Measurements from ENCODE around the gene ANK3. TPM values are rescaled to one million over a fixed set of nuclear protein-coding genes. Genes with fewer than 3 reads are reported as not detected.

The ANK3 gene
- polyA plus RNA-seq, 1 donor from 2014 or later, result 19.5 TPM

DNA sequence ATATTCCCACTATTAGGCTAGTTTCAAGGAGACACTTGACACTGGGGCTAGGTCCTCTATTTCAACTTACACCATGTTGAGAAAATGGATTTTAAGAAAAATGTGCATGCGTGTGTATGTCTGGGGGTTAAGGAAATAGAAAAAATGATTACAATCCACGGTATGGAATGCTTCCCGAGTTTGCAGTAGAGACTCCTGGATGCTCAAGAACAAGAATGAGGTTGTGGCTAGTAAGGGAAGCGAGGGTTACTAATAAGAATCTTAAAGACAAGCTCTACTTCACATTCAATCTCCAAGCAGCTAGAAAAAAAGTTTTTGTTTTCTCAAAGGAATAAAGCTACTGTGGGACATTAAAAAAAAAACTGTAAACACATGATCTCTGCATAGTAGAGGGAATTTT, 54.7 kb downstream of the ANK3 start:
- peaks cover 7% of the 10 kb centered on the region for H3K36me3 Mint-ChIP-seq
- H3K4me3 Mint-ChIP-seq, result no peak overlapping the region
- H3K27ac Mint-ChIP-seq, result no peak overlapping the region
- H3K9me3 Mint-ChIP-seq, result no peaks in the 10 kb centered on the region
- H3K4me1 Mint-ChIP-seq, result peaks cover 7 to 11% (median 7%) of the 10 kb centered on the region in 3 donors
- H3K27me3 Mint-ChIP-seq, result no peaks in the 10 kb centered on the region

- Mint-ChIP-seq H3K4me3 (no peak overlapping the region), H3K36me3 (peaks cover 7% of the 10 kb centered on the region), H3K27ac (no peak overlapping the region), H3K4me1 (peaks cover 7 to 16% (median 7%) of the 10 kb centered on the region in 3 donors), H3K9me3 (no peaks in the 10 kb centered on the region), H3K27me3 (no peaks in the 10 kb centered on the region)
These were observed 57.3 kb downstream of the ANK3 start for GRCh38 chr10:60332371-60332770.

DNA sequence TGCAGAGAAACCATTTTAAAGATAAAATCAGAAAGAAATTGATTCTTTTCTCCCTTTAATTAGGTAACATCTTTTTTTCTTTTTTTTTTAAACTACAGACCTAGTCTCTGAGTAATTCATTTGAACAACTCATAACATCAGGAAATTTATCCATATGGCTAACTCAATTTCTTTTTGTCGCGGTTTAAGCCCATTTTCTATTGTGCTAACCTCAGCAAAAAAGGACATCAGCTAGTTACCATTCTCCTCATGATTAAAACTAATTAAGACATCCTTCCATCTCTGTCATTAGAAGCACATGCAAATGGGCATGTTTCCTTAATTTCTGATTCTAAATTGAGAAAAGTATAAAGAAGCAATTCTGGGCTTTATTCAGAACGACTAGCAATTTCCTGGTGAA, 57.8 kb downstream of the ANK3 start:
- H3K36me3 Mint-ChIP-seq, result peaks cover 7% of the 10 kb centered on the region
- H3K27ac Mint-ChIP-seq, result no peak overlapping the region
- peaks cover 7 to 16% (median 7%) of the 10 kb centered on the region in 3 donors for H3K4me1 Mint-ChIP-seq
- no peaks in the 10 kb centered on the region for H3K27me3 Mint-ChIP-seq
- H3K9me3 Mint-ChIP-seq, result no peaks in the 10 kb centered on the region
- H3K4me3 Mint-ChIP-seq, result no peak overlapping the region

DNA sequence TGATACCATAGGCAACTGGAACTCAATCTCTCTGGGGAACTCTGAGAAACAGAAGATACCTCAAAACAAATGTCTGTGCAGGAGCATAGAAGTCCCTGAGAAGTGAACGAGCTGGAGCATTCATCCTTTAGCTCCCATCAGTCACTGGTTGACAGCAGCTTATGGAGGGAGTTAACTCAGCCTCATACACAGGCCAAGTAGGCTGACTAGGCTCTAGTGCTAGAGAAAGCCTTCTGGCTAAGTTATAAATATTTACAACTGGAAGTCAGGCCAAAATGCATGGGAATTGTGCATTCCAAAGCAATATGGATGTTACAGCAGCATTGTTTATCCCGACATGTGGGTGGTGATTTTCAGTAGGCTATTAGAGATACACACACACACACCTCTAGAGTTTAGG, 66.5 kb downstream of the ANK3 start:
- H3K9me3 Mint-ChIP-seq, result no peaks in the 10 kb centered on the region
- no peaks in the 10 kb centered on the region for H3K36me3 Mint-ChIP-seq
- H3K27ac Mint-ChIP-seq, result no peak overlapping the region
- H3K27me3 Mint-ChIP-seq, result peaks cover 1% of the 10 kb centered on the region
- peaks cover 0 to 4% (median 0%) of the 10 kb centered on the region in 3 donors for H3K4me1 Mint-ChIP-seq
- no peak overlapping the region for H3K4me3 Mint-ChIP-seq

GRCh38 chr10:60320666-60321065, 69.0 kb downstream of the ANK3 start:
- no peak overlapping the region for H3K4me3 Mint-ChIP-seq
- H3K4me1 Mint-ChIP-seq, result peaks cover 0 to 5% (median 0%) of the 10 kb centered on the region in 3 donors
- H3K27ac Mint-ChIP-seq, result no peak overlapping the region
- peaks cover 1% of the 10 kb centered on the region for H3K27me3 Mint-ChIP-seq
- no peaks in the 10 kb centered on the region for H3K36me3 Mint-ChIP-seq
- no peaks in the 10 kb centered on the region for H3K9me3 Mint-ChIP-seq

DNA sequence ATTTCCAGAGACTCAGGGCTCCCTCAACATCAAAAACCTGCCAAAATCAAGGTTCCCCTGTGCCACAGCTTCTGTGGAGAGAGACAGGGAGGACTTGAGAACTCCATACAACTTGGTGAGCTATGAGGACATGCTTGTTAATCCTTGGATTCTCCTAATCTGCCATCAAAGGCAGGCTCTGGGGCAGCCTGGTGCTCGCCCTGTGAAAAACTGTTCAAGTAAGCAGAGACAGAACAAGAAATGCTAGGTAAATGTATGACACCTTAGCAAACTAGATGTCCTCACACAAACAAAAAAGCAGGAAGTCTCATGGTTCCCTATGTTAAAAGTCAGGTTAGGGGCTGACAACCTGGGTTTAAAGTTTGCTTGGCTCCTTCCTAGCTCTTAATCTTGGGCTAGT, 73.6 kb downstream of the ANK3 start:
- Mint-ChIP-seq H3K27me3 (no peaks in the 10 kb centered on the region), H3K36me3 (no peaks in the 10 kb centered on the region), H3K9me3 (no peaks in the 10 kb centered on the region), H3K4me3 (no peak overlapping the region), H3K27ac (no peak overlapping the region), H3K4me1 (peaks cover 3 to 14% (median 8%) of the 10 kb centered on the region in 3 donors)

DNA sequence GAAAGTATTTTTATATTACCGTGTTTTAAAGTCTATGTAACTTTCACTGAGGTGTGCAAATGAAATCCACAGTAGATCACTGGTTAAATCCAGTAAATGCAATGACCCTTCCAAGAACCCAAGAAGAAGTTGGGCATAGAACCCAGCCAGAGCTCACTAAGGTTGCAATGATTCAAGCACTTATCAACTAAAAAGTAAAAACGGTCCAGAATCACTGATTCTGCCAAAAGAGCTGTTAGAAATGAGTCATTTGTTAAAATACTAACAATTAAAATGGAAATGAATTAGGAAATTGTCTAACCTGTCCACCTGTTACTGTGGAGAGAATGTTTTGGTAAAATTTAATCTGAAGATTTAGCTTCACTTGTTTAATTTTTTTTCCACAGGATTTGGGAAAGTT, 74.4 kb downstream of the ANK3 start:
- Mint-ChIP-seq H3K9me3 (no peaks in the 10 kb centered on the region), H3K4me3 (no peak overlapping the region), H3K27ac (no peak overlapping the region), H3K4me1 (peaks cover 3 to 14% (median 8%) of the 10 kb centered on the region in 3 donors), H3K36me3 (no peaks in the 10 kb centered on the region), H3K27me3 (no peaks in the 10 kb centered on the region)

GRCh38 chr10:60314069-60314940, 75.4 kb downstream of the ANK3 start:
- Mint-ChIP-seq H3K27ac (peak overlapping the region in 1 of 3 donors; percentile 77), H3K27me3 (no peaks in the 10 kb centered on the region), H3K36me3 (peaks cover 2% of the 10 kb centered on the region), H3K4me1 (peaks cover 3 to 14% (median 8%) of the 10 kb centered on the region in 3 donors), H3K4me3 (peak overlapping the region in 2 of 4 donors; percentile 0 to 5), H3K9me3 (no peaks in the 10 kb centered on the region)

GRCh38 chr10:60313589-60313952, 76.1 kb downstream of the ANK3 start:
- Mint-ChIP-seq H3K9me3 (no peaks in the 10 kb centered on the region), H3K27me3 (no peaks in the 10 kb centered on the region), H3K36me3 (peaks cover 4% of the 10 kb centered on the region), H3K4me3 (peak overlapping the region in 1 of 4 donors; percentile 5), H3K27ac (peak overlapping the region in 1 of 3 donors; percentile 77), H3K4me1 (peaks cover 3 to 14% (median 8%) of the 10 kb centered on the region in 3 donors)

DNA sequence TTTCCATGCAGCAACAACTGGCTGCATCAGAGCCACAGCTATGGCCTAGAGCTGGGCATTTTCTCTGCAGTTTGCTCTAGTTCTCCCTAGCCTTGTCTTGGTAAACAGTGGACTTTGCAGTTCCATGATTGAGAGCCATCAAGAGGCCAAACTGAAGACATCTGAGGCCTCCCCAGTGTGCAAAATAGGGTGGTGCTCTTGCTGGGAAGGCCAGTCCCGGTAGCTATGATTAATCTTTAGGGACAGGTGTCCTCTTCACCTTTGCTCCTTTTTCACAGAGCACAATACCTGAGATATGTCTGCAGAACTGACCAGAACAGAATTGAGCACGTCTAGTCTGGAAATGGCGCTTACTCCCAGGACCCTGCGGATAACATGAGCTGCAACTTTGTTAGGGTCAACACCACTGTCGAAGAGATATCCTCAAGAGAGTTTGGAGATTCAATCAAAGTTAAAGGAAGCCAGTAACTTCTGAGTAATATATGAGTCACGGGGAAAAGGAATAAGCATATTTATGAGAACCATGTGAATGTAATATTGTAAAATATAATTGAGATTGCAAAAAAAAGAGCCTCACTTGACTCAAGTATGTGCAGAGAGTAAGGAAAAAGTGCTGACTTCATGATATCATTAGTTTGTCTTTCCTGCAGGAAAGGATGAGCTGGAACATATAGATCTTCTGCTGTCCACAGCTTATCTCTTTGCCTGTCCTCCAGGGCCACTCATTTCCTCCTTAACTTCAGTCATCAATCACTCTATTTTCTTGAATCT, 76.7 kb downstream of the ANK3 start:
- Mint-ChIP-seq H3K4me3 (no peak overlapping the region), H3K36me3 (peaks cover 4% of the 10 kb centered on the region), H3K27me3 (no peaks in the 10 kb centered on the region), H3K27ac (peak overlapping the region in 1 of 3 donors; percentile 77), H3K4me1 (peaks cover 3 to 14% (median 8%) of the 10 kb centered on the region in 3 donors), H3K9me3 (no peaks in the 10 kb centered on the region)

GRCh38 chr10:60311821-60312220, 77.9 kb downstream of the ANK3 start:
- no peak overlapping the region for H3K27ac Mint-ChIP-seq
- H3K4me3 Mint-ChIP-seq, result no peak overlapping the region
- no peaks in the 10 kb centered on the region for H3K27me3 Mint-ChIP-seq
- peaks cover 4% of the 10 kb centered on the region for H3K36me3 Mint-ChIP-seq
- peaks cover 5 to 14% (median 8%) of the 10 kb centered on the region in 3 donors for H3K4me1 Mint-ChIP-seq
- H3K9me3 Mint-ChIP-seq, result no peaks in the 10 kb centered on the region

GRCh38 chr10:60310740-60311139, 78.9 kb downstream of the ANK3 start:
- Mint-ChIP-seq H3K36me3 (peaks cover 5% of the 10 kb centered on the region), H3K27ac (no peak overlapping the region), H3K9me3 (no peaks in the 10 kb centered on the region), H3K27me3 (no peaks in the 10 kb centered on the region), H3K4me1 (peaks cover 5 to 14% (median 6%) of the 10 kb centered on the region in 3 donors), H3K4me3 (no peak overlapping the region)

GRCh38 chr10:60309891-60310290, 79.8 kb downstream of the ANK3 start:
- Mint-ChIP-seq H3K27ac (no peak overlapping the region), H3K36me3 (peaks cover 5% of the 10 kb centered on the region), H3K27me3 (no peaks in the 10 kb centered on the region), H3K4me1 (peaks cover 2 to 11% (median 5%) of the 10 kb centered on the region in 3 donors), H3K9me3 (no peaks in the 10 kb centered on the region), H3K4me3 (no peak overlapping the region)

GRCh38 chr10:60309371-60309770, 80.3 kb downstream of the ANK3 start:
- Mint-ChIP-seq H3K27me3 (no peaks in the 10 kb centered on the region), H3K4me3 (no peak overlapping the region), H3K9me3 (no peaks in the 10 kb centered on the region)

DNA sequence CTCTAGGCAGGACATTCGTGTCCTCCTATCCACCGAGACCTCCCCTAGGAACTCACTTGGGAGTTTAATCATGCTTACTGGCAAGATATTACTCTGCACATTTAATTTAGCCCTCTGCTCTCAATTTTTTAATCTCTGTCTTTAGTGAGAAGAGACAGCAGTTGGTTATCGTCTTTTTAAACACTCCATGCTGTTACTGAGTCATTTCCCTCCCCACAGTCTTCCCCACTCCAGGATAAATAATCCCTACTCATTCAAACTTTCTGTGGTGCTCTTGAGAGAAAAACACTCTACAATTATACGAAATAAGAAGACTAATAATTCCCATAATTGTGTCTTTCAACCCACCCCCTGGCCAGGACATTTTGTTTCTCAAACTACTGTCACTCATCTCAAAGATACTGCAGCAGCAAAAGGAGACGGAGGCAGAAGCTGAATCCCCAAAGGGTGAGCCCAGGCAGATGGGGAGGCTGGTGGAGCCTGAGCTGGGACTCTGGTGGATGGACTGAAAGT, 84.2 kb downstream of the ANK3 start:
- peaks cover 0 to 10% (median 5%) of the 10 kb centered on the region in 3 donors for H3K4me1 Mint-ChIP-seq
- H3K4me3 Mint-ChIP-seq, result peak overlapping the region in 1 of 4 donors; percentile 61
- H3K9me3 Mint-ChIP-seq, result no peaks in the 10 kb centered on the region
- H3K27me3 Mint-ChIP-seq, result no peaks in the 10 kb centered on the region
- H3K27ac Mint-ChIP-seq, result peak overlapping the region in 1 of 3 donors; percentile 11
- H3K36me3 Mint-ChIP-seq, result peaks cover 5% of the 10 kb centered on the region

More at GRCh38 chr10:60309371-60309770, 80.3 kb downstream of the ANK3 start:
- Mint-ChIP-seq H3K27ac (peak overlapping the region in 1 of 3 donors; percentile 19), H3K36me3 (peaks cover 5% of the 10 kb centered on the region), H3K4me1 (peaks cover 0 to 7% (median 6%) of the 10 kb centered on the region in 3 donors)

Measured in IgD-negative memory B cell (primary cell).